LHCN-M2 (cell line): ENCODE measurements around the gene SLIT1. TPM values are rescaled to one million over a fixed set of nuclear protein-coding genes. Genes with fewer than 3 reads are reported as not detected.

Experiments used
- DNase-seq: peaks from one replicate; pipeline ENCODE4 v3.0.0-alpha.2; 2012; ENCODE audit warnings: low read depth
- total RNA-seq: library from RNA; depleted of rRNA; stranded (reverse); fragments of >200 nt; gene quantifications from 2 replicates; pipeline ENCODE4 v1.2.3, GENCODE V29; 2014

Gene SLIT1
- total RNA-seq, 1 experiment from 2014 or later: under 0.01 TPM

DNA sequence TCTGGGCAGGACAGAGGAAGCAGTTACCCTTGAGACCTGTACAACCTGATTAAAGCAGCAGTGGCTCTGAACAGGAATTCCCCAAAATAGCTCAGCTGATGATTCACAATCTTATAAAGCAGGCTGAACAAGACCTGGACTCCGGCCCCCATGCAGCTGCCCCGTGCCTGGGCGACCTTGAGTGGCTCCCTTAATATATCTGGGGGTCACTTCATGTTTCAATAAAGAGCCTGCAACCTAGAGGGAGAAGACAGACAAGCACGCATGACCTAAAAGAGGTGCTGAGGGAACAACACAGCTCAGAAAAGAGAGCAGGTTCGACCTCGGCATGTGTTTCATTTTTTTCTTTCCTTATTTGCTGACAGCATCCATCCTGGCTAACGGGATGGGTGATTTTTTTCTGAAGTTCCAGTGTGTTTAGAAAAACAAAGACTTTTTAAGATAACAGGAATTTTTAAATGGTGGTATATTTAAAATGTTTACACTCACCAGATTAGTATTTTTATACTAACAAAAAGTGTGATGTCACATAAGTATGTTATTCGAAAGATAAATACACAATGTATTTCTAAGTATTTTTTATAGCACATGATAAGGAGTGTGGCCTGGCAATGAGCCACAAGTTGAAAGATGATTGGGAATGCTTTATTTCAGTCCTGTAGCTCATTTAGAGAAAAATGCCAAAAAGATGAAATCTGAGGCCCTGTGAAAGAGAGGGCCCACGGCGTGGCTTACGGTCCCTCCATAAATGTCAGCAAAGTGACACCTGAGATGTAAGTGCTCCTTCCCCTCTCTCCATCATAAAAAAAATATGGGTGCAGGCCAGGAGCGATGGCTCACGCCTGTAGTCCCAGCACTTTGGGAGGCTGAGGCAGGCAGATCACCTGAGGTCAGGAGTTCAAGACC lies 161.3 kb downstream of the SLIT1 start:
- peak; percentile 46 for DNase-seq

DNA sequence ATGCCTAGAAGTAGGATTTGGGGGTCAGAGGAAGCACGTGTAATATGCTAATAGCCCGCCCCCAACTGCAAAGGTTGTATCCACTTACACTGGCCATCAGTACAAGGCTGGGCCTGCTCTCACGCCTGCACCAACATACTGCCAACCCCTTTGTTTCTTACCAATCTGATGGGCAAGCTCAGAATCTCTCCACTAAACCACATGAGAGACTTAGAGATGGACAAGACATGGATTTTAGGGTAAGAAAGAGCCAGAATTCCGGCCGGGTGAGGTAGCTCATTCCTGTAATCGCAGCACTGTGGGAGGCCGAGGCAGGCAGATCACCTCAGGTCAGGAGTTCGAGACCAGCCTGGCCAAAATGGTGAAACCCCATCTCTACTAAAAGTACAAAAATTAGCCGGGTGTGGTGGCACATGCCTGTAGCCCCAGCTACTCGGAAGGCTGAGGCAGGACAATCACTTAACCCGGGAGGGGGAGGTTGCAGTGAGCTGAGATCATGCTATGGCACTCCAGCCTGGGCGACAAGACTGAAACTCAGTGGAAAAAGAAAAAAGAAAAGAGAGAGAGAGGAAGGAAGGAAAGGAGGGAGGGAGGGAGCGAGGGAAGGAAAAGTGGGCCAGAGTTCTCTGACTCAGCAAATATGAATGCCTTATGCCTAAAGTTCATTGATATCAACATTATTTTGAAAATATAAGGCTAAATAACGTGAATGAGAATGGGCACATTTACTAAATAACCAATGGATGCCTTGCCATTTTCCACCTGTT lies 162.2 kb downstream of the SLIT1 start:
- DNase-seq: no peak

DNA sequence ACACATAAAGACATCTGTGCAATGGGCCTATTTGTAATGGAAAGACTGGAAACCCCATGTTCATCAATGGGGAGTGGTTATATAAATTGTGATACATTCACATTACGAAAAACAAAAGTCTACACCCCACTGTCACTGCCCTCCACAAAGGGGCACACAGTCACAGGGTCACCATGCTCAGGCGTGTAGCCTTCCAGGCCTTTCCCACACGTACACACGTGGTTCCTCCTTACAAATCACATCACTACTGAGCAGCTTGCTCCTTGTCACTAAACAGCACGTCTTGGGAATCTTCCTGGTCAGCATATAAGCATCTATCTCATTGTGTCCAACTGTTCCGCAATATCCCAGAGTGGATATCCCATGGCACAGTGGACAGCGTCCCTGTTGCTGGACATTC lies 163.1 kb downstream of the SLIT1 start:
- no peak for DNase-seq

DNA sequence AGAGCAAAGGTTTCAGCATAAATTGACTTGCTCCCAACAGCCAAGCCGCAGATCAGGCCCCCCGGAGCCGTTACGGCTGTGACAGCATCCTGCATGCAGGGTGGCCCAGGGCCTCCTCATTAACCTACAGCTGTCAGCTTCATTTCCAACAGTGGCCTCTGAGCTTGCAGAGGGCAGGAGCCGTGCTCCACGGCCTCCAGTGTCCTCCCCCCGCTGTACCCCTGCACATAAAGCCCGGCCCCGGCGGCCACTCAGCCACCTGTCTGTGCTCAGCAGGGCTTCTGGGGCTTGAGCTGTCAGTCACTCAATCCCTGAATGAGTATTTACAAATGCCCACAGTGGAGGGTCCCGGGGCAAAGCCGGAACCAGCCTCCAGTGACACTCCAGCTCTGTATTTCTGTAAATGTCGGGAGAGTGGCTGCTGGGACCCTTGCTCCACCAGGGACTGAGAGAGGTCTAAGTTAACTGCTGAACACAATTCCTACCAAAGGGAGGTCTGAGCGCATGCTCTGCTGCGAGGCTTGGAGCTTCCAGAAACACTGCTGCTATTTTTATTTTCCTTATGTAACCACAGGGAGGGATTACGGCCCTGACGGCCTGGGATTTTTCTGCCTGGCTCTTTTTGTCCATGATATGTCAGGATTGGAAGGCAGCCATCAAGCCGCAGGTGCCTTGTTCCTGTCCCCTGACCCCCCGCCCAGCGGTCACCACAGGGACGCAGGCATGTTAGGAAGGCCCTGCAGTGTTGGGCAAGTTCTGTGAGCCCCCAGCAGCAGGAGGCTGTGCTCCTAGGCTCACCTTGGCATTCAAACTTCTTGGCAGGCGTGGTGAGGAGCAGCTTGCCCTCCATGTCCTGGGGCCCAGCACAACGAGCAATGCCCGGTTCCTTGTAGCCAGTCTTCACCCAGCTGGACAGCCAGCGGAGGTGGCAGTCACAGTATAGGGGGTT lies 165.0 kb downstream of the SLIT1 start:
- no peak for DNase-seq

DNA sequence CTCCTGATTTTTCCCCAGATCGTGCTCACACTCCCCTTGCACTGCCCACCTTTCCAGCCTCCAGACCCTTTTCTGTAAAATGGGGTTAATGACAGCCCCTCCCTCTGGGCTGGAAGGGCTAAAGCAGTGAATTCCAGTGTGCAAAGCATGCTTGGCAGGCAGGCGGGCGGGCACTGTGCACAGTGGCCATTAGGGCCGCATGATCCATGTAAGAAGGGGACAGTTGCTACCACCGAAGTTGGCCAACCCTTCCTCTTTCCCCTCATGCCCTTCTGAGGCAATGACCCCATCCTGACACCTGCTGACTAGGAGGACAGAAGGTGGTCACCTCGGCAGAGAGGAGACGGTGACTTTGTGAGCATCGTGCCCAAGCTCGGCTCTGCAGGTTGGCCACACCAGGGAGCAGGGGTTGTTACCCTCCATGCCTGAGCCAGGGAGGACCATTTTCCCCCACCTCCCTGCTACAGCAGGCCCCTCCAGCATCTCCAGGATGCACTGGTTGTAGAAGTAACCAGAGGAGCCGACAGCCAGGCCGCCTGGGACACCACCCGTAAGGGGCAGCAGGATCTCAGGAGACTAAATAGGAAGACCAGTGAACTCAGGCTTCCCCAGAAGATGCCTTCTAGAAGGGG lies 166.4 kb downstream of the SLIT1 start:
- no peak for DNase-seq

DNA sequence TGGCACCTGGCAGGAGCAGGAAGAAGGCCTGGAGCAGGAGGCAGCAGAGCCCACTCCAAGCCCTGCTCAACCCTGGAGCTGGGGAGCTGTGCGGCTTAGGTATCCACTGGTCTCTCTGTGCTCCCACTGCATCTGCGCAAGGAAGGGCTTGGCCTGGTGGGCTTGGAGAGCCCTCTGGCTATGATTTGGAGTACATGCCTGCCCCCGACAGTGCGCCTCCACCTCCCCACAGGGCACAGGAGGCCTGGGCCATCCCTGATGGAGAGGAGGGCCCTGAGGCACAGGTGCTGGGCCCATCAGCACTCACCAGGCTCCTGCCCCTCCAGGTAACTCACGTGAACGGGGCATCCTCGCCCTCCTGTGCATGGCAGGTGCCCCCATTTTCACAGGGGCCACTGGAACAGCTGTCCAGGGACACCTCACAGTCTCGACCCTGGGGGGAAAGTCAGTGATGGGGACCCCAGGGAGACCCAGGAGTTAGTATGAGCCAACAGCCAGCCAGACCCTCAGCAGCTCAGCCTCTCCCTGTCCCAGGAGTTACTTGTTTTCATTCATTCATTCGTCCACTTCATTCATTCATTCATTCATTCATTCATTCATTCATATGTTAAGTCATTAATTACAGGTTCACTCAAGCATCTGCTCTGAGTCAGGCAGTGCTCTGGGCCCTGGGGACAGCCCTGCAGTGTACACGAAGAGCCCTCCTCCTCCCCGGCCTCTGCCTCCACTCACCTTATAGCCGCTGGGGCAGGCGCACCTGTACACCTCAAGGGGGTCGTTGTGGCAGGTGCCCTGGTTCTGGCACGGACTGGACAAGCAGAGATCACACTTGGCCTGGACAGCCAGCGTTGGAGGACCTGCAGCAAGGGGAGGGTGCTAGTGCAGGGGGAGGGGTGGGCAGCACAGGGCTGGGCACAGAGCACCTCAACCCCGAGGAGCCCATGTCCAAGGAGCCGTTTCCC lies 167.2 kb downstream of the SLIT1 start:
- no peak for DNase-seq

DNA sequence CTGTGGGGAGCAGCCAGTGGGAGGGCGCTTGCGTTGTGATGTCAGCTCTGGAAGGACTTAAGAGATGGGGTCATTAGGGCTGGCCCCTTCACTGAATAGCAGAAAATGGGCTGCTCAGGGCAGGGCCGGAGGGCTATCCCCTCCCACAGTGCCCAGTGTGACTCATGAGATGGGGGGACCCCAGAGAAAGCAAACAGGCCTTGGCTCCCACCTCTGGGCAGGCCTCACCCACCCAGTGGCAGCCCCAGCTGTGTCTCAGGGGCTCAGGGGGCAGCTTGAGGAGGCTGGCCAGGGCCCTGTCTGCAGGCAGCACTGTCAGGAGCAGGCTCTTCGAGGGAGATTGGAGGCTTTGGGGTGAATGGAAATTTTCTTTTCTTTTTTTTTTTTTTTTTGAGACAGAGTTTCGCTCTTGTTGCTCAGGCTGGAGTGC lies 168.3 kb downstream of the SLIT1 start:
- no peak for DNase-seq

DNA sequence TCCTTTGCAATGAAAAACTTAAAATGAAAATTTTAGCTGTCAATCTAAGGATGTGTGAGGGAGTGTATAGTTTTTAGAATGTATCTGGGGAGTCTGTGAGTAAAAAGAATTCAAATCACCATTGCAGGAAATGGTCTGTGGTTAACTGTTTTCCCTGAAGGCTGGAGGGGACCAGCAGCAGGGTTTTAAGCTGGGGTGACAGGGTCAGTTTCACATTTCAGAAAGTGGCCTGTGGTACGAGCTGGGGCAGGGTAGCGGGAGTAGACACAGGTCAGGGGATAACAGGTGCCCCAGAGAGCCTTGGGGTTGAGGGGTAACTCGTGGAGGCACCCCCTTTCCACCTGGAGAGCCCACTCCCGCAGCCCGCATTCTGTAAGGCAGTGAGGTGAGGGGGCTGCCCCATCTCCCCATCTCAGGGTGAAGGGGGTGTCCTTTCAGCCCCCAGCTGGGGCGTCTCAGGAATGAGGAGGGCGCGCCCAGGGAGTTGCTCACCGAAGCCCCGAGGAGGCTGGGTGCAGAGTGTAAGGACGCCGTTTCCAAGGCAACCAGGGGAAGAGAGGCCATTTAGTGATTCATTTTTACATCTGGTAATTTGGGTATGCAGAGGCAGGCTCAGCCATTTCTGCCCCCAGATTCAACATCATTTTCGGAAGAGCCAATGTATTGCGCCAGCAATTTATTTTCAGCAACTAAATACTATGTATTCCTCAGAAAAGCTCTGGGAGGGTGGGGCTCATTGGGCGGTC lies 168.9 kb downstream of the SLIT1 start:
- no peak for DNase-seq

DNA sequence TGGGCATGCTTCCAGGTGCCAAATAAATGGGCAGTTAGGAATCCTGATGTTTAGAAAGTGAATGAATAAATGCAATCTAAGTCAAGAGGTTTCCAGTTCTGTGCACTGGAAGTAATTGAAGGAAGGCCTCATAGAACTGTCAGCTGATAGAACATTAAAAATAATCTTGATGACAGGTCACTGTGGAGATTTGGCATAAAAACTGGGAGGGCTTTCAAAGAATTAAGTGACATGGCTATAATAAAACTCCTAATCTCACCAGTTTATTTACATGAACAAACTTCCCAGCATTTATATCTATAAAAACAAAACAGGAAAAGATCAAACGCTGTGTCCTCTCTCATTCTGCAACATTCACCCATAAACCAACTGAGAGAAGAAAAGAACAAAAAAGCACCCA lies 170.5 kb downstream of the SLIT1 start:
- DNase-seq: no peak

DNA sequence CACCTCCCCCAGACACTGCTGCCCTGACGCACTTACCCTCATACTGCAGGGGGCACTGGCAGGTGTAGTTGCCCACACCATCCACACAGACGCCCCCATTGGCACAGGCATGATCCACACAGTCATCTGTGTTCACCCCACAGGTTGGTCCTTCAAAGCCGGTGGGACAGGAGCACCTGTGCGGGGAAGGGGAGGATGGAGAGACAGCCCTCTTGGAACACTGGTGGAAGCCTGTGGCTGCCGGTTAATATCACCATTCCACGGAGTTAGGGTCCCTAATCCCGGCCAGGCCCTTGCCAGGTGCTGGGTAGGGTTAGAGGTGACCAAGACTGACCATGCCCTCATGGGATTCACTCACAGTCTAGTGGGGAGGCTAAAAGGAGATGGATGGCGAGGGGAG lies 171.8 kb downstream of the SLIT1 start:
- DNase-seq: no peak

DNA sequence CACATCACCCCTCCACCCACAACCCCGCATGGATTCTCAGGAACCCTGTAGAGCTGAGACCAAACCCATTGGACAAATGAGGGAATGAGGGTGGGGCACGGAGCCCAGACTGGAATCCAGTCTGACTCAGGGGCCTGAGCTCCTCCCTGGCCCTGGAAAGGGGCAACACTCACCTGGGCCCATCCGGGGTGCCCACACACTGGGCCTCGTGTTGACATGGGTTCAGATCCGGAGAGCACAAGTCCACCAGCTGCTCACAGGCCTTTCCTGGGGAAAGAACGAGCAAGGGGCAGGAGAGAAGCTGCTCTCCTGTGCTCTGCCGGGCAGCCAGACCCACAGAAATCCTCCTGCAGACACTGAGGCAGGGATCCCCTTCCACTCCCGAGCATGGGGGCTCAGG lies 172.2 kb downstream of the SLIT1 start:
- no peak for DNase-seq

DNA sequence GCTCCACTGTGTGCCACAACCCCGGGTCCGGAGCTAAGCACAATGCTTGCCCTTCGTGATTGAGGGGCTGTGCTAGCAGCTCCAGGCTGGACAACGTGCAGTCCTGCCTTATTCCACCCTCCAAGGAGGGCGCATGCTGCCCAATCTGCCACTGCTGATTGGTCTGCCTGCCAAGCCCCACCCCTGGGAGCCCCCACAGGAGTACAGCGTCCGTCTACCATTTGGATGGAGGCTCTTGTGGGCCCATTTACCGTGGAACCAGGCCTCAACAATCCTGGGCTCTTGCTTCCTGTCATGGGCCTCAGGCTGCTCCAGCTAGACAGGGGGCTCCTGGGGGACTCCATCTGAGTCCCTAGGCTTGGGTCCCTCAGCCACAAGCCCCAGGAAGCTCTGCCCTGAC lies 173.3 kb downstream of the SLIT1 start:
- DNase-seq: no peak

DNA sequence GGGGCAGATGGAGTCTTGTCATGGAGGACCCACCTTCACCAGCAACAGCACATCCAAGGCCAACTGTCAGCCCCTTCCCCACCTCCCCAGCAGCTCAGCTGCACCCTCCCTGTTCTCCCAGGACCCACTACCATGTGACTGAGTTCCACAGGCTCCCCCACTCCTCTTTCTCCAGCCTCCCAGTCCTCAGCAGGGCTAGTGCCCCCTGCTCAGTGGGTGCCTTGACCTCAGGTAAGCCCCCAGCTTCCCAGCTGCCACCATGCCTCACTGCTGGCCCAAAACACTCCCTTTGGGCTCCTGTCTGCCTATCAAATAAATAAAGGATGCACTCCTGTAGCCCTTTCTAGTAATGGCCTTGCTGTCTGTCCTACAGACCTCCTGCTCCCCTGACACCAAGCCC lies 174.4 kb downstream of the SLIT1 start:
- DNase-seq: no peak

DNA sequence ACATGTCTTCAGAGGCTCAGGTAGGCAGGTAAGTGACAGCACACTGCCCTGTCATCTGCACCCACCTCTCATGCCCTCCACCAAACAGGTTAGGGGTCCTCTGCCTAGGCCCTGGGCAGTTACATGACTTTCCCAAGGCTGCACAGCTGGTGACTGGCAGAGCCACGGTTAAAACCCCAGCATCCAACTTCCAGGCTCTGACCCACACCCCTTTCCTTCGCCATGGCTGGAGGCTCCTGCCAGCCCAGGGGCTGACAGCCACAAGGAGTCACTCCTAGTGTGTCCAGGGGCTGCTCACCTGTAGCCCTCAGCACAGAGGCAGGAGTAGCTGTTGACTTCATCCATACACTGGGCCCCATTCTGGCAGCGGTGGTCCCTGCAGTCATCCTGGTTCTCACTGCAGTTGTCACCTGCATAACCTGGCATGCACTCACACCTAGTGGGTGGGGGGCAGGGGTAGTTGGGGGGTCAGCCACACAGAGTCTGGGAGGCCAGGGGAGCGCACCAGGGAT lies 175.0 kb downstream of the SLIT1 start:
- DNase-seq: no peak

DNA sequence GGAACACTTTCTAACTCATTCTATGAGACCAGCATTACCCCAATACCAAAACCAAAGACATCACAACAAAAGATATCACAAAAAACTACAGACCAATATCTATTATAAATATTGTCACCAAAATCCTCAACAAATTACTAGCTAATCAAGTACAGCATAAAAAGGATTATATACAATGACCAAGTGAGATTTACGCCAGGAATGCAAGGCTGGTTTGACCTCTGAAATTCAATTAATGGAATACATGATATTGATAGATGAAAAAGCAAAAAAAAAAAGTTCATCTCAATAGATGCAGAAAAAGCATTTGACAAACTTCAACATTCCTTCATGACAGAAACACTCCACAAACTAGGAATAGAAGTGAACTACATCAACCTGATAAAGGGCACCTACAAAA lies 178.3 kb downstream of the SLIT1 start:
- no peak for DNase-seq

DNA sequence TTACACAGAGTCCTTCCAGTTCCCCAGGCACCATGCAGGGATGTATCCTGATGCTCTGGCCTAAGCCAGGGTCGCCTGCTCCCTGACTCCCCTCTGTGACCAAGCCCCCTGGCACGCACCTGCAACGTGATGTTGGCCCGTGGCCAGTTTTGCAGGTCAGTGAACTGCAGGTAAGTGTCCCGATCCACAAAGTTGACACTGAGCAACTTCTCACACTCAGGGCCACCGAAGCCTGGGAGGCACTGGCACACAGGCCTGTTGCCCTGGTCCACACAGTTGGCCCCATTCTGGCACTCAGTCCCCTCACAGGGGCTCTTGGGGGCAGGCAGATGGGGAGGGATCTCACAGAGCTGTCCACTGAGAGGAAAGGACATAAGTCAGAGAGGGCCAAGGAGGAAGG lies 179.4 kb downstream of the SLIT1 start:
- DNase-seq: no peak

DNA sequence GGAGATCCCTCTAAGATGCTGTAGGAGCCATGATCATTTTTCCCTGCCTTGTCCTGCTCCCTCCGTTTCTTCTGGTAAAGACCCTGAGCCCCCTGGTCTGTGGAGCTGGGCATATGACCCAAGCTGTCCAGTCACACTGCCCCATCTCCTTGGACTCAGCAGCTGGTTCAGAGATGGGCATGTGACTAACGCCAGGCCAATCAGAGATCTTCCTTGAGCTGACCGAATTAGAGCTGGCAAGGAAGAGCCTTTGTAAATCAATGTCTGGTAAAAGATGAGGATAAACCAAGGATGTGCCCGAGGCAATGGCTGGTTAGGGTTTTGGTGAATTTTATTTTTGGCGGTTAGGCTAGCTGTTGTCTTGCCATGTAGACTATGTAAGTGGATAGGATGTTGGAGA lies 180.4 kb downstream of the SLIT1 start:
- no peak for DNase-seq

DNA sequence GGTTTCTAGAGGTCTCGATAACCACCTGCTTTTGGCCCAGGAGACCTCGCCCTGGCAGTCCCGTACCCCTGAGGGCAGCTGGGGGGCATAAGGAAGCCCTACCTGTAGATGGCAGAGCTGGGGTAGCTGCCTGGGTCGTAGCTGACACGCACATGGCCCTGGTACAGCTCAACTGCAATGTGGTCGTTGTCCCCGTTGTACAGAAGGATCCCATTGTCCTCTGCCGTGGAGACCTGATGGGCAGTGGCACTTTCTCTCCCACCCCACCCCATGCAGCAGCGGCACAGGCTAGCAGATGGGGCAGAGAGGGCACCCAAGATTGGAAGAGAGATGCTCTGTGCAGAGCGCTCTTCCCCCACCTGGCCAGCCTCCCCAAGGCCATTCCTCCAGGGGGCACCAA lies 181.2 kb downstream of the SLIT1 start:
- DNase-seq: no peak

DNA sequence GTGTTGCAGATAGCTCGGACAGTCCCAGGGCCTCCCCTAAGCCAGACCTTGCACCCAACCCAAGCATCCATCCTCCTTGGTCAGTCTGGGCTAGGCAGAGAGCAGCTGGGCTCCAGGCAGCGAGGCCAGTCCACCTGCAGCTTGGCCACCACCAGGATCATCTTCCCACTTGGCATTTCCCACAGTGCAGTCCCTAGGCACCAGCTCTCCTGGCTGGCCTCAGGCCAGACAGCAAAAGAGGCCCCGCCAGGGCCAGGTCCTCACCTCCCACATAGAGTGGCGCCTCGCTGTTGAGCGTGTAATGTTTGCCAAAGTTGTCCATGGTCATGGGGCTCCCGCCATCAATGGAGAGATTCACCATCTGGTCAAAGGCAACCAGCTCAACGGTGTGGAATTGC lies 182.0 kb downstream of the SLIT1 start:
- no peak for DNase-seq
